Brain microvascular endothelial cell (primary cell): ENCODE data around the gene DGKB.

Experiments
- DNase-seq: peaks from one replicate; pipeline ENCODE4 v3.0.0-alpha.2; 2020
- H3K27ac ChIP-seq: fragments of 250-450 bp; sonication (Bioruptor Pico); 2 replicates; pipeline ENCODE4 v1.5.1; 2020; ENCODE audit warnings: mild to moderate bottlenecking, moderate library complexity
- H3K27me3 ChIP-seq: fragments of 250-450 bp; sonication (Bioruptor Pico); replicated peaks from 2 replicates; pipeline ENCODE4 v1.5.1; 2020; ENCODE audit warnings: mild to moderate bottlenecking
- H3K36me3 ChIP-seq: fragments of 250-450 bp; sonication (Bioruptor Pico); replicated peaks from 2 replicates; pipeline ENCODE4 v1.5.1; 2020; ENCODE audit warnings: mild to moderate bottlenecking
- H3K4me3 ChIP-seq: 2 replicates; pipeline ENCODE4 v1.5.1; 2011; ENCODE audit warnings: low read depth, mild to moderate bottlenecking, control low read depth, low read length, moderate library complexity
- in situ Hi-C: cut with HindIII; loops from 2 replicates; pipeline ENCODE4 v1.10.0; 2017; ENCODE audit warnings: low sequenced_read_pairs, low pct_ligation_motif_present
- TF ChIP-seq, protein P1 (sequence below): IDR thresholded peaks from 2 replicates; pipeline ENCODE4 v1.5.1; 2011; ENCODE audit warnings: low read depth, mild to moderate bottlenecking, moderate library complexity, low read length, control low read depth, inconsistent platforms; ENCODE audit errors: missing control alignments

DGKB gene

DNA sequence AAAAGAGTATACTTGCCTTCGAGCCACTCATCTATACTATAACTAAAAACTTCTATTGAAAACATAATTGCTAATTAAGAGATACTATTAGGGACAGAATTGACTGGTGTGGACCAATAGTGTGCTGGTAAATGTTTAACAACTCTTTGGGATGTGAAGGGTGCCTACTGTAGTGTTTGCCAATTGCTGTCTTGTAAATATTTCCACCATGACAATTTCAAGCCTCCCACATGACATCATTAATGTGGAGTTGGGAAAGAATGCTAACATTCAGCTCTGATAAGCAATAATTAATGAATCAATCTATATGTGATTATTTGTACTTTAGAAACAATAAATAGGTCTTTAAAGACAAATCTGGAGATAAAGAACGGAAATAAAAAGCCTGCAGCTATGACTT is 136.8 kb downstream of the DGKB start:
- in situ Hi-C loops: no loop called here
- Histone ChIP-seq H3K36me3 (no peaks in the 10 kb centered on the region), H3K27ac (no peak overlapping the region), H3K4me3 (no peak overlapping the region), H3K27me3 (no peaks in the 10 kb centered on the region)
- DNase-seq: no peak
- TF ChIP-seq, protein P1, sequence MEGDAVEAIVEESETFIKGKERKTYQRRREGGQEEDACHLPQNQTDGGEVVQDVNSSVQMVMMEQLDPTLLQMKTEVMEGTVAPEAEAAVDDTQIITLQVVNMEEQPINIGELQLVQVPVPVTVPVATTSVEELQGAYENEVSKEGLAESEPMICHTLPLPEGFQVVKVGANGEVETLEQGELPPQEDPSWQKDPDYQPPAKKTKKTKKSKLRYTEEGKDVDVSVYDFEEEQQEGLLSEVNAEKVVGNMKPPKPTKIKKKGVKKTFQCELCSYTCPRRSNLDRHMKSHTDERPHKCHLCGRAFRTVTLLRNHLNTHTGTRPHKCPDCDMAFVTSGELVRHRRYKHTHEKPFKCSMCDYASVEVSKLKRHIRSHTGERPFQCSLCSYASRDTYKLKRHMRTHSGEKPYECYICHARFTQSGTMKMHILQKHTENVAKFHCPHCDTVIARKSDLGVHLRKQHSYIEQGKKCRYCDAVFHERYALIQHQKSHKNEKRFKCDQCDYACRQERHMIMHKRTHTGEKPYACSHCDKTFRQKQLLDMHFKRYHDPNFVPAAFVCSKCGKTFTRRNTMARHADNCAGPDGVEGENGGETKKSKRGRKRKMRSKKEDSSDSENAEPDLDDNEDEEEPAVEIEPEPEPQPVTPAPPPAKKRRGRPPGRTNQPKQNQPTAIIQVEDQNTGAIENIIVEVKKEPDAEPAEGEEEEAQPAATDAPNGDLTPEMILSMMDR: no peak

DNA sequence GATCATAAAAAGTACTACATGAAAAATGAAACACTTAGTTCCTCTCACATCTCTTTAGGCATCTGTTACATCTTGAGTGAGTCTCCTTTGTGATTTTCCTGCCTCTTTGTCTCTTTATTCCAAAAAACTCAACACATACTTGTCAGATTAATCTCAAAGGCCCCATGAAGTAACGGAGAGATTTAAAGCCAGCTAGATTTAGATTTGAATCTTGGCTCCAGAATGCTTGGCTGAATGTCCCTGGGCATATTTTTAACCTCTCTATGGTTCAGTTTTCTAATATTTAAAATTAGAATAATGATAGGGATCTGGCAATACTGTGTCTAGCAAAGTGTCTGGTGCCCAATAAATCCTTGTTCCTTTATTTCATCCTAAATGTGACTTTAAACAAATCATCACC is 140.0 kb downstream of the DGKB start:
- no peak for DNase-seq
- Histone ChIP-seq H3K4me3 (no peak overlapping the region), H3K27me3 (no peaks in the 10 kb centered on the region), H3K36me3 (no peaks in the 10 kb centered on the region), H3K27ac (no peak overlapping the region)
- in situ Hi-C loops: no loop called here
- TF ChIP-seq, protein P1: no peak

DNA sequence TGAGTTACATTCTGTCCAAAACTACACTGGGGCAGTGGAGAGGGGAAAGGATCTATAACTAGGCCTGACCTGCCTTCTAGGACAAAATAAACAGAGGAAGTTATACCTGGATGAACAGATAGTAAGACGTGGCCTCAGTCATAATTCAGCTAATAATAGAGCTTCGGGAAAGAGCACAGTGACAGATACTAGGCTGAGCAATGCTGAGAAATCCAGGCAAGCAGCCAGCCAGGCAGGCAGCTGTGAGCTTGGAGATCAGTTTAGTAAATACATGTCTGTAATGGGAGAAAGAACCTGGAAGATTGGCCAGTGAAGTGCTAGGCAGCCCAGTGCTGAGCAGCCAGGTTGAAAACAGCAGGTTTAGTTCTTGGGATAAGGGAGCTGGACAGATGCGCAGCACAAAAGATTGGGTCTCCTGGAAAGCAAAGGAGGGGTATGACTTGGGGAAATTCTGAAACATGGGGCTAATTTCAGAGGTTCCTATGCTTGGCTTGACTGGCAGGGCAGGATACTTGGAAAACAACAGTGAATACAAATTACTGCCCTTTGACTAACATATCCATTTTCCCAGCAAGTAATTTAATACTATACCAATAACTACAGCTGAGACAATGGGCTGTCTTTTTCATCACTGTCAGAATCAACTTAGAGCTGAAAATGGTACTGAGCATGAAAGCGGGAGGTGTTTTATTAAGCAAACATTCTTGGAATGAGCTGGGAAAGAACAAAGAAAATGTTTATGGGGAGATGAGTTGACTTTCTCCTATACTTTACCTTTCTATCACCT is 140.8 kb downstream of the DGKB start:
- Histone ChIP-seq H3K27me3 (no peaks in the 10 kb centered on the region), H3K4me3 (no peak overlapping the region), H3K36me3 (no peaks in the 10 kb centered on the region), H3K27ac (peak overlapping the region; percentile 77)
- TF ChIP-seq, protein P1: no peak
- peak; percentile 90 for DNase-seq
- in situ Hi-C loops: no loop called here

- peak overlapping the region; percentile 77 for H3K27ac ChIP-seq
- in situ Hi-C loops: no loop called here
- no peaks in the 10 kb centered on the region for H3K36me3 ChIP-seq
- no peak for DNase-seq
- TF ChIP-seq, protein P1: no peak
- H3K4me3 ChIP-seq: no peak overlapping the region
- H3K27me3 ChIP-seq: no peaks in the 10 kb centered on the region
Observed at GRCh38 chr7:14760730-14761478, 141.6 kb downstream of the DGKB start.

GRCh38 chr7:14759785-14760184 is 142.8 kb downstream of the DGKB start:
- no peak overlapping the region for H3K27ac ChIP-seq
- in situ Hi-C loops: no loop called here
- TF ChIP-seq, protein P1: no peak
- H3K27me3 ChIP-seq: no peaks in the 10 kb centered on the region
- no peak for DNase-seq
- no peak overlapping the region for H3K4me3 ChIP-seq
- H3K36me3 ChIP-seq: no peaks in the 10 kb centered on the region

- no peaks in the 10 kb centered on the region for H3K27me3 ChIP-seq
- H3K4me3 ChIP-seq: no peak overlapping the region
- H3K36me3 ChIP-seq: no peaks in the 10 kb centered on the region
- peak overlapping the region; percentile 9 for H3K27ac ChIP-seq
- TF ChIP-seq, protein P1: no peak
- DNase-seq: peak; percentile 59
- in situ Hi-C loops: no loop called here
Observed at GRCh38 chr7:14754631-14755030, 147.9 kb downstream of the DGKB start.
